ENCODE measurements around the gene ACAA1. TPM values are rescaled to one million over a fixed set of nuclear protein-coding genes. Genes with fewer than 3 reads are reported as not detected.

Gene ACAA1
- total and polyA plus RNA-seq, 9 donors, result 27.1 to 50.4 (median 42.7) TPM

DNA sequence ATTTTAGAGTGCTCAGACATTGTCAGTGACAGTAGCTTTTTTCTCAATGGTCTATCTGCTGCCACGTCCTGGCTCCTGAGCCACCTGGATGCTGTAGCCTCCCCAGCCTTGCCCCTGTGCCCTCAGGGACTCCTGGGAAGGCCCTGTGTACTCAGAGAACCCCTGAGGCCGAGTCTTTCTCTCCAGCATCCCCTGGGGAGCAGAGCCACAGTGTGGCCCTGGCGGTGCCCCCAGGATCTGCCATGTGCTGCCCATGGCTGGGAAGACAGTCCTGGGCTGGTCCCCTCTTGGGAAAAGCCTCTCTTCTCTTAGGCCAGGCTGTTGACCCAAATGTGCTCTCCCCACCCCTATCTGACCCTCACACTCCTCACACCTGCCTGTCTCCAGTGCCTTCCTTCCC lies 6.6 kb upstream of the ACAA1 start:
- Histone ChIP-seq H3K4me3 (no peak overlapping the region), H3K9me3 (no peaks in the 10 kb centered on the region), H3K4me1 (ENCODE audit: insufficient read depth) (peaks cover 6% of the 10 kb centered on the region), H3K36me3 (no peaks in the 10 kb centered on the region), H3K27me3 (no peaks in the 10 kb centered on the region), H3K27ac (no peak overlapping the region)
- intact Hi-C loops (cut with DNase I), result no loop called here
- 65 to 75% (median 72%) methylated on average over 3 of the region's 3 CpGs for WGBS, 3 donors
- DNase-seq, result no peak
- TF ChIP-seq, protein P1, sequence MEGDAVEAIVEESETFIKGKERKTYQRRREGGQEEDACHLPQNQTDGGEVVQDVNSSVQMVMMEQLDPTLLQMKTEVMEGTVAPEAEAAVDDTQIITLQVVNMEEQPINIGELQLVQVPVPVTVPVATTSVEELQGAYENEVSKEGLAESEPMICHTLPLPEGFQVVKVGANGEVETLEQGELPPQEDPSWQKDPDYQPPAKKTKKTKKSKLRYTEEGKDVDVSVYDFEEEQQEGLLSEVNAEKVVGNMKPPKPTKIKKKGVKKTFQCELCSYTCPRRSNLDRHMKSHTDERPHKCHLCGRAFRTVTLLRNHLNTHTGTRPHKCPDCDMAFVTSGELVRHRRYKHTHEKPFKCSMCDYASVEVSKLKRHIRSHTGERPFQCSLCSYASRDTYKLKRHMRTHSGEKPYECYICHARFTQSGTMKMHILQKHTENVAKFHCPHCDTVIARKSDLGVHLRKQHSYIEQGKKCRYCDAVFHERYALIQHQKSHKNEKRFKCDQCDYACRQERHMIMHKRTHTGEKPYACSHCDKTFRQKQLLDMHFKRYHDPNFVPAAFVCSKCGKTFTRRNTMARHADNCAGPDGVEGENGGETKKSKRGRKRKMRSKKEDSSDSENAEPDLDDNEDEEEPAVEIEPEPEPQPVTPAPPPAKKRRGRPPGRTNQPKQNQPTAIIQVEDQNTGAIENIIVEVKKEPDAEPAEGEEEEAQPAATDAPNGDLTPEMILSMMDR (IDR thresholded peaks at IDR 0.05), result no peak
- no peak for TF ChIP-seq EP300 (IDR thresholded peaks at IDR 0.05)
- no peak for TF ChIP-seq POLR2A (IDR thresholded peaks at IDR 0.05)

DNA sequence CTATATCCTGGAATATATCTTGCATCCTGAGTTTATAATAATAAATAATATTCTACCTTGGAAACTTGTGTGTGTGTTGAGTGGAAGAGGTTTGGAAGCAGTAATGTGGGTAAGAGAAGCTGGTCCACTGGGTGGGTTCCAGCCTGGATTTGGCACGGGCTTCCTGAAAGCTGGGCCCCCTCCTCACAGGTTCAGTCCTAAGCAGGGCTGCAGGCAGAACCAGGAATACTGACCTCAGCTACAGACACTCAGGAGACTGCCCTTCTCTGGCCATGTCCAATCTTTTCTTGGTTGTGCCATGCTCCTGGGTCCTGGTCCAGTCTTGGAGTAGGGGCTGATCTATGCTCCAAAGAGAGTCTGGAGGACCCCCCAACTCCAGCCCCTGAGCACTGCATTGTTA lies 6.0 kb upstream of the ACAA1 start:
- DNase-seq, result no peak
- H3K27me3 ChIP-seq, result no peaks in the 10 kb centered on the region
- no peaks in the 10 kb centered on the region for H3K9me3 ChIP-seq
- H3K27ac ChIP-seq, result no peak overlapping the region
- peaks cover 9% of the 10 kb centered on the region for H3K4me1 ChIP-seq (ENCODE audit: insufficient read depth)
- WGBS, 3 donors, result 57 to 85% (median 83%) methylated on average over 1 of the region's 1 CpG
- no peak overlapping the region for H3K4me3 ChIP-seq
- intact Hi-C loops (cut with DNase I), result no loop called here
- TF ChIP-seq EP300 (IDR thresholded peaks at IDR 0.05) (no peak), POLR2A (IDR thresholded peaks at IDR 0.05) (no peak)
- TF ChIP-seq, protein P1 (IDR thresholded peaks at IDR 0.05), result no peak
- no peaks in the 10 kb centered on the region for H3K36me3 ChIP-seq

DNA sequence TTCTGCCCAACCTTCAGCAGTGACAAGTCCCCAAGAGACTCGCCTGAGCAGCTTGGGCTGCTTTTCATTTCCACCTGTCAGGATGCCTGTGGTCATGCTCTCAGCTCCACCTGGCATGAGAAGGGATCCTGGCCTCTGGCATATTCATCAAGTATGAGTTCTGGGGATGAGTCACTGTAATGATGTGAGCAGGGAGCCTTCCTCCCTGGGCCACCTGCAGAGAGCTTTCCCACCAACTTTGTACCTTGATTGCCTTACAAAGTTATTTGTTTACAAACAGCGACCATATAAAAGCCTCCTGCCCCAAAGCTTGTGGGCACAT lies 5.0 kb upstream of the ACAA1 start:
- H3K4me3 ChIP-seq, result no peak overlapping the region
- peaks cover 12% of the 10 kb centered on the region for H3K4me1 ChIP-seq (ENCODE audit: insufficient read depth)
- intact Hi-C loops (cut with DNase I), result no loop called here
- no peaks in the 10 kb centered on the region for H3K27me3 ChIP-seq
- TF ChIP-seq EP300 (IDR thresholded peaks at IDR 0.05) (no peak), POLR2A (IDR thresholded peaks at IDR 0.05) (no peak)
- TF ChIP-seq, protein P1 (IDR thresholded peaks at IDR 0.05), result no peak
- 91 to 98% (median 97%) methylated on average over 2 of the region's 2 CpGs for WGBS, 3 donors
- DNase-seq, result no peak
- no peaks in the 10 kb centered on the region for H3K9me3 ChIP-seq
- no peaks in the 10 kb centered on the region for H3K36me3 ChIP-seq
- H3K27ac ChIP-seq, result no peak overlapping the region

DNA sequence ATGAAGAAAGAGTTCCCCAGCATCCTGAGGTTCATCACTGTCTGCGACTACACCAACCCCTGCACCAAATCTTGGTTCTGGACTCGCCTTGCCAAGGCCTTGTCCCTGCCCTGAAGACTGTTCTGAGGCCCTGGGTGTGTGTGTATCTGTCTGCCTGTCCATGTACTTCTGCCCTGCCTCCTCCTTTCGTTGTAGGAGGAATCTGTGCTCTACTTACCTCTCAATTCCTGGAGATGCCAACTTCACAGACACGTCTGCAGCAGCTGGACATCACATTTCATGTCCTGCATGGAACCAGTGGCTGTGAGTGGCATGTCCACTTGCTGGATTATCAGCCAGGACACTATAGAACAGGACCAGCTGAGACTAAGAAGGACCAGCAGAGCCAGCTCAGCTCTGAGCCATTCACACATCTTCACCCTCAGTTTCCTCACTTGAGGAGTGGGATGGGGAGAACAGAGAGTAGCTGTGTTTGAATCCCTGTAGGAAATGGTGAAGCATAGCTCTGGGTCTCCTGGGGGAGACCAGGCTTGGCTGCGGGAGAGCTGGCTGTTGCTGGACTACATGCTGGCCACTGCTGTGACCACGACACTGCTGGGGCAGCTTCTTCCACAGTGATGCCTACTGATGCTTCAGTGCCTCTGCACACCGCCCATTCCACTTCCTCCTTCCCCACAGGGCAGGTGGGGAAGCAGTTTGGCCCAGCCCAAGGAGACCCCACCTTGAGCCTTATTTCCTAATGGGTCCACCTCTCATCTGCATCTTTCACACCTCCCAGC lies 4.4 kb upstream of the ACAA1 start:
- H3K4me1 ChIP-seq (ENCODE audit: insufficient read depth), result peaks cover 12% of the 10 kb centered on the region
- no peak for DNase-seq
- 94 to 95% (median 94%) methylated on average over 7 of the region's 7 CpGs for whole genome bisulfite sequencing, 3 donors
- H3K4me3 ChIP-seq, result no peak overlapping the region
- H3K9me3 ChIP-seq, result no peaks in the 10 kb centered on the region
- TF ChIP-seq EP300 (IDR thresholded peaks at IDR 0.05) (no peak), POLR2A (IDR thresholded peaks at IDR 0.05) (no peak)
- TF ChIP-seq, protein P1 (IDR thresholded peaks at IDR 0.05), result no peak
- H3K27me3 ChIP-seq, result no peaks in the 10 kb centered on the region
- no peaks in the 10 kb centered on the region for H3K36me3 ChIP-seq
- no peak overlapping the region for H3K27ac ChIP-seq
- intact Hi-C loops (cut with DNase I), result no loop called here

All from ovary (tissue), 9 donors.